CD4-positive, alpha-beta T cell (primary cell): ENCODE measurements around the gene TEX19. TPM values are rescaled to one million over a fixed set of nuclear protein-coding genes. Genes with fewer than 3 reads are reported as not detected.

Experiments
- ATAC-seq: fragments of 200-7000 bp; cut with Tn5 transposase; one replicate; pipeline ENCODE4 v1.10.0; 2022; ENCODE audit warnings: mild to moderate bottlenecking; ENCODE audit not compliant: poor library complexity
- CTCF ChIA-PET: fragments of 350-600 bp; sonication (Branson Sonifier 250); formaldehyde crosslinking; loops from one replicate; lab custom pipeline; 2021; ENCODE audit warnings: antibody characterized with exemption, inconsistent platforms; lab: Charles Lee
- POLR2A ChIA-PET: fragments of 350-600 bp; sonication (Branson Sonifier 250); formaldehyde crosslinking; loops from one replicate; lab custom pipeline; 2021; ENCODE audit warnings: antibody characterized with exemption, inconsistent platforms; lab: Charles Lee
- DNase-seq, 14 experiments: peaks; one replicate each; pipeline ENCODE4 v3.0.0-alpha.2; 2013 to 2020; ENCODE audit warnings: mixed read lengths in 2 of 14
- H3K27ac ChIP-seq, 2 donors: one replicate each; pipeline versions ENCODE4 v1.5.1 to v1.7.0; 2013; ENCODE audit warnings: low read length in 2 of 2, low read depth in 1 of 2, mild to moderate bottlenecking in 1 of 2
- H3K27me3 ChIP-seq, 2 experiments: 1 replicate in 1 of 2; 2 replicates in 1 of 2; pipeline versions ENCODE4 v1.6.1 to v1.7.0; 2013; ENCODE audit warnings: low read length in 2 of 2, control low read depth in 1 of 2, mild to moderate bottlenecking in 1 of 2, moderate library complexity in 1 of 2; ENCODE audit not compliant: insufficient read depth in 2 of 2, control insufficient read depth in 1 of 2
- H3K36me3 ChIP-seq: one replicate; pipeline ENCODE4 v1.6.1; 2013; ENCODE audit warnings: low read length, control low read depth; ENCODE audit not compliant: insufficient read depth
- H3K4me1 ChIP-seq: one replicate; pipeline ENCODE4 v1.6.1; 2013; ENCODE audit warnings: low read length, control low read depth; ENCODE audit not compliant: insufficient read depth
- H3K4me3 ChIP-seq: one replicate; pipeline ENCODE4 v1.5.1; 2013; ENCODE audit warnings: mild to moderate bottlenecking, low read length, moderate library complexity
- H3K9me3 ChIP-seq, 2 experiments: 1 replicate in 1 of 2; 2 replicates in 1 of 2; pipeline versions ENCODE4 v1.6.1 to v1.7.0; 2013; ENCODE audit warnings: low read length in 2 of 2, mild to moderate bottlenecking in 2 of 2, control low read depth in 1 of 2, moderate library complexity in 1 of 2; ENCODE audit not compliant: control insufficient read depth in 1 of 2, insufficient read depth in 1 of 2
- H3K27ac Mint-ChIP-seq: one replicate; pipeline ENCODE4 v1.8.0; 2020; ENCODE audit warnings: mixed read lengths
- H3K27me3 Mint-ChIP-seq: one replicate; pipeline ENCODE4 v1.8.0; 2021; ENCODE audit warnings: mixed read lengths
- H3K36me3 Mint-ChIP-seq: one replicate; pipeline ENCODE4 v1.8.0; 2021; ENCODE audit warnings: low read depth, mixed read lengths
- H3K4me1 Mint-ChIP-seq: one replicate; pipeline ENCODE4 v1.8.0; 2021; ENCODE audit warnings: low read depth, mixed read lengths
- H3K4me3 Mint-ChIP-seq: one replicate; pipeline ENCODE4 v1.8.0; 2020; ENCODE audit warnings: mild to moderate bottlenecking, mixed read lengths
- H3K9me3 Mint-ChIP-seq: one replicate; pipeline ENCODE4 v1.8.0; 2020; ENCODE audit warnings: mixed read lengths
- intact Hi-C, 2 experiments: fragments of 100-400 bp; cut with DNase I in 1 of 2; cut with micrococcal nuclease in 1 of 2; formaldehyde crosslinking; loops; one replicate each; pipeline versions ENCODE4 v1.15.1 to v1.9.0; 2023 to 2025; cut with DNase I, micrococcal nuclease
- total RNA-seq, 174 experiments: library from RNA in 2 of 174; stranded (reverse) in 2 of 174; gene quantifications; one replicate each; pipeline ENCODE4 v1.2.3 and lab custom pipeline; 2021 to 2026
- TF ChIP-seq, protein P1 (sequence below): fragments of 200-600 bp; IDR thresholded peaks from one replicate; pipeline ENCODE4 v1.8.0; 2022; ENCODE audit warnings: antibody characterized with exemption, mild to moderate bottlenecking

The TEX19 gene
- total RNA-seq, 2 experiments from 2014 or later = not detected

- ATAC-seq (no peak), DNase-seq (no peak)
- Mint-ChIP-seq H3K27me3 (no peaks in the 10 kb centered on the region), H3K9me3 (no peaks in the 10 kb centered on the region), H3K36me3 (peaks cover 19% of the 10 kb centered on the region), H3K4me3 (no peak overlapping the region), H3K27ac (no peak overlapping the region), H3K4me1 (peaks cover 36% of the 10 kb centered on the region)
- intact Hi-C loops = no loop called here
- peaks cover 10% of the 10 kb centered on the region for H3K36me3 ChIP-seq
- H3K27me3 ChIP-seq = no peaks in the 10 kb centered on the region
- POLR2A ChIA-PET = no interaction called here
- TF ChIP-seq, protein P1, sequence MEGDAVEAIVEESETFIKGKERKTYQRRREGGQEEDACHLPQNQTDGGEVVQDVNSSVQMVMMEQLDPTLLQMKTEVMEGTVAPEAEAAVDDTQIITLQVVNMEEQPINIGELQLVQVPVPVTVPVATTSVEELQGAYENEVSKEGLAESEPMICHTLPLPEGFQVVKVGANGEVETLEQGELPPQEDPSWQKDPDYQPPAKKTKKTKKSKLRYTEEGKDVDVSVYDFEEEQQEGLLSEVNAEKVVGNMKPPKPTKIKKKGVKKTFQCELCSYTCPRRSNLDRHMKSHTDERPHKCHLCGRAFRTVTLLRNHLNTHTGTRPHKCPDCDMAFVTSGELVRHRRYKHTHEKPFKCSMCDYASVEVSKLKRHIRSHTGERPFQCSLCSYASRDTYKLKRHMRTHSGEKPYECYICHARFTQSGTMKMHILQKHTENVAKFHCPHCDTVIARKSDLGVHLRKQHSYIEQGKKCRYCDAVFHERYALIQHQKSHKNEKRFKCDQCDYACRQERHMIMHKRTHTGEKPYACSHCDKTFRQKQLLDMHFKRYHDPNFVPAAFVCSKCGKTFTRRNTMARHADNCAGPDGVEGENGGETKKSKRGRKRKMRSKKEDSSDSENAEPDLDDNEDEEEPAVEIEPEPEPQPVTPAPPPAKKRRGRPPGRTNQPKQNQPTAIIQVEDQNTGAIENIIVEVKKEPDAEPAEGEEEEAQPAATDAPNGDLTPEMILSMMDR = no peak
- CTCF ChIA-PET = no interaction called here
- H3K4me1 ChIP-seq = peaks cover 70% of the 10 kb centered on the region
- no peak overlapping the region for H3K27ac ChIP-seq
- H3K9me3 ChIP-seq = peaks cover 0 to 17% of the 10 kb centered on the region in 2 experiments
- no peak overlapping the region for H3K4me3 ChIP-seq
Measured at GRCh38 chr17:82318772-82319606, 40.1 kb upstream of the TEX19 start.

- CTCF ChIA-PET = no interaction called here
- TF ChIP-seq, protein P1 = no peak
- peaks cover 36% of the 10 kb centered on the region for H3K4me1 Mint-ChIP-seq
- H3K9me3 Mint-ChIP-seq = no peaks in the 10 kb centered on the region
- peak in 1 of 14 experiments; percentile 41 for DNase-seq
- H3K27me3 ChIP-seq = no peaks in the 10 kb centered on the region
- H3K4me1 ChIP-seq = peaks cover 66% of the 10 kb centered on the region
- H3K27ac ChIP-seq = no peak overlapping the region
- H3K27me3 Mint-ChIP-seq = no peaks in the 10 kb centered on the region
- H3K36me3 ChIP-seq = peaks cover 3% of the 10 kb centered on the region
- intact Hi-C loops = loop anchor here in 1 of 2 experiments (5.0 kb wide), 2 partner anchors 62 to 82 kb away; no protein-coding TSS in a partner anchor
- no peak overlapping the region for H3K4me3 ChIP-seq
- peaks cover 15% of the 10 kb centered on the region for H3K36me3 Mint-ChIP-seq
- POLR2A ChIA-PET = no interaction called here
- no peak overlapping the region for H3K27ac Mint-ChIP-seq
- no peak overlapping the region for H3K4me3 Mint-ChIP-seq
- H3K9me3 ChIP-seq = peaks cover 0 to 17% of the 10 kb centered on the region in 2 experiments
- no peak for ATAC-seq
Measured at GRCh38 chr17:82319619-82320062, 39.4 kb upstream of the TEX19 start.

DNA sequence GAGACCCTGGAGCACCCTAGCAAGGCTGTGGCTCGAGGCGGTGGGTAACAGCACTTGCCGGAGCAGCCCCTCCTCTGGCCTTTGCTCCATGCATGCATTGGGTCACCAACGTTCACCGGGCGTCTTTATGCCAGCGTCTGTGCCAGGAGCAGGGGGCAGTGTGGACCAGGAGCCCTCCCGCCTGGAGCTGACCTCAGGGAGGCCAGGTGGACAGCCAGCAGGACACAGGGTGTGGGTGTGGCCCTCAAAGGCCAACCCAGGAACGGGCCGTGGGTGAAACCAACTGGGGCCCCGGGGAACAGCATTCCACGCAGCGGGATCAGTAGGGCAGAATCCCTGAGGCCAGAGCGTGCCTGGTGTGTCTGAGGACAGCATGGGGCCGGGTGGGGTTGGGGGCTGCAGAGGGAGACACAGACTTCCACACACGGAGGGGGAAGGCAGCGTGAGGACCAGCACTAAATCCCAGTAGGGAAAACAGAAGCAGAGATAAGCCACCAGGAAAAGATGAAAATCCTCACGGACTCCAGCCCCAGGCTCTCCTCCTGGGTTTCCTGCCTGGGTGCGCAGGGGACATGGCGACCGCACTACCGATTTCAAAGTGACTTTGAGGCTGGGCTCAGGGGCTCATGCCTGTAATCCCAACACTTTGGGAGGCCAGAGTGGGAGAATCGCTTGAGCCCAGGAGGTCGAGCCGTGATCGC lies 38.8 kb upstream of the TEX19 start:
- no peak overlapping the region for H3K27ac ChIP-seq
- Mint-ChIP-seq H3K27me3 (no peaks in the 10 kb centered on the region), H3K4me1 (peaks cover 40% of the 10 kb centered on the region), H3K36me3 (peaks cover 15% of the 10 kb centered on the region), H3K4me3 (peak overlapping the region; percentile 82), H3K27ac (no peak overlapping the region), H3K9me3 (no peaks in the 10 kb centered on the region)
- ChIA-PET POLR2A (interaction anchor here (1.0 to 2.1 kb wide), 3 partner anchors 18 to 84 kb away, joined by 3 to 17 read pairs (median 10); no protein-coding TSS in a partner anchor), CTCF (interaction anchor here (0.6 to 1.7 kb wide), 11 partner anchors 17 to 105 kb away, joined by 3 to 16 read pairs (median 4); no protein-coding TSS in a partner anchor)
- H3K4me1 ChIP-seq = peaks cover 66% of the 10 kb centered on the region
- no peaks in the 10 kb centered on the region for H3K36me3 ChIP-seq
- no peaks in the 10 kb centered on the region for H3K27me3 ChIP-seq
- DNase-seq (peak in 1 of 14 experiments; percentile 32), ATAC-seq (no peak)
- TF ChIP-seq, protein P1 = no peak
- intact Hi-C loops = loop anchor here in 1 of 2 experiments (5.0 kb wide), 2 partner anchors 63 to 83 kb away; no protein-coding TSS in a partner anchor
- peaks cover 0 to 17% of the 10 kb centered on the region in 2 experiments for H3K9me3 ChIP-seq
- no peak overlapping the region for H3K4me3 ChIP-seq
